NCI-H1092 (cell line): ENCODE measurements around the gene GRIN2C.

Experiments used
- DNase-seq: peaks from one replicate; lab custom pipeline; 2025; lab: John Stamatoyannopoulos, UW

Gene GRIN2C

GRCh38 chr17:74821655-74822334 is 37.9 kb downstream of the GRIN2C start:
- no peak for DNase-seq

- DNase-seq: no peak
These were observed 39.8 kb downstream of the GRIN2C start for GRCh38 chr17:74819801-74820436.

GRCh38 chr17:74818291-74818938 is 41.3 kb downstream of the GRIN2C start:
- DNase-seq: no peak

GRCh38 chr17:74816905-74817620 is 42.6 kb downstream of the GRIN2C start:
- no peak for DNase-seq

GRCh38 chr17:74815550-74816370 is 43.9 kb downstream of the GRIN2C start:
- no peak for DNase-seq

- no peak for DNase-seq
These were observed 44.6 kb downstream of the GRIN2C start for GRCh38 chr17:74815067-74815466.

GRCh38 chr17:74814453-74814852 is 45.2 kb downstream of the GRIN2C start:
- no peak for DNase-seq

GRCh38 chr17:74812109-74813009 is 47.3 kb downstream of the GRIN2C start:
- DNase-seq: no peak

- no peak for DNase-seq
These were observed 48.8 kb downstream of the GRIN2C start for GRCh38 chr17:74810699-74811485.

- DNase-seq: no peak
These were observed 50.8 kb downstream of the GRIN2C start for GRCh38 chr17:74808714-74809430.

GRCh38 chr17:74807925-74808324 is 51.8 kb downstream of the GRIN2C start:
- DNase-seq: no peak

- no peak for DNase-seq
These were observed 52.2 kb downstream of the GRIN2C start for GRCh38 chr17:74807441-74807840.

- DNase-seq: no peak
These were observed 53.4 kb downstream of the GRIN2C start for GRCh38 chr17:74806334-74806733.

GRCh38 chr17:74805591-74805991 is 54.1 kb downstream of the GRIN2C start:
- DNase-seq: no peak

- no peak for DNase-seq
These were observed 55.0 kb downstream of the GRIN2C start for GRCh38 chr17:74804683-74805082.

GRCh38 chr17:74803971-74804370 is 55.7 kb downstream of the GRIN2C start:
- DNase-seq: no peak

- DNase-seq: no peak
These were observed 56.2 kb downstream of the GRIN2C start for GRCh38 chr17:74803388-74803930.

- no peak for DNase-seq
These were observed 57.8 kb downstream of the GRIN2C start for GRCh38 chr17:74801896-74802295.

GRCh38 chr17:74800531-74800930 is 59.2 kb downstream of the GRIN2C start:
- DNase-seq: no peak
